ENCODE data around the gene PRMT7.

The PRMT7 gene

GRCh38 chr16:68396481-68396880 lies 85.7 kb downstream of the PRMT7 start:
- peak; percentile 30 for DNase-seq (ENCODE audit: low spot score)

DNA sequence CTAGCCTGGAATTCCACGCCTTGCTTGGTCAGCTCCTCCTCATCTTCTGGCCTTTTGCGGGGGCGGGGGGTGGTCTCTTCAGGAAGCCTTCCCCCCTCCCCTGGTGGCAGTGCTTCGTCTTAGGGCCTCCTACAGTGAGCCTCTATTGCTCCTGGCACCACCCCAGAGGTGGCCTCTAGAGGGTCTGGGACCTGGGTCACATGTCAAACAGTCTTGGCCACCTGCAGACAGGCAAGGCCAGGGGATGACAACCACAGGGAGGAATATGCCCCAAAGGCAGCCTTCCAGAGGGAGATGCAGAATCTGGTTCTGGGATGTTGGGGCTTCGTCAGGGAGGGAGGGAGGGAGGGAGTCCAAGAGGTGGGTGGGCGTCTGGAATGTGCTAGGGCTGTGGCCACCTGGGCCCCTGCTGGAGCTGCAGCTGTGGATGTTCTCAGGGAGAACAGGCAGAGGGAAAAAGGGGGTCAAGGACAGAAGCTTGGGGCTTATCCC lies 86.9 kb downstream of the PRMT7 start:
- DNase-seq (ENCODE audit: low spot score) = no peak

- no peak for DNase-seq (ENCODE audit: low spot score)
Measured at GRCh38 chr16:68399456-68399855, 88.6 kb downstream of the PRMT7 start.

DNA sequence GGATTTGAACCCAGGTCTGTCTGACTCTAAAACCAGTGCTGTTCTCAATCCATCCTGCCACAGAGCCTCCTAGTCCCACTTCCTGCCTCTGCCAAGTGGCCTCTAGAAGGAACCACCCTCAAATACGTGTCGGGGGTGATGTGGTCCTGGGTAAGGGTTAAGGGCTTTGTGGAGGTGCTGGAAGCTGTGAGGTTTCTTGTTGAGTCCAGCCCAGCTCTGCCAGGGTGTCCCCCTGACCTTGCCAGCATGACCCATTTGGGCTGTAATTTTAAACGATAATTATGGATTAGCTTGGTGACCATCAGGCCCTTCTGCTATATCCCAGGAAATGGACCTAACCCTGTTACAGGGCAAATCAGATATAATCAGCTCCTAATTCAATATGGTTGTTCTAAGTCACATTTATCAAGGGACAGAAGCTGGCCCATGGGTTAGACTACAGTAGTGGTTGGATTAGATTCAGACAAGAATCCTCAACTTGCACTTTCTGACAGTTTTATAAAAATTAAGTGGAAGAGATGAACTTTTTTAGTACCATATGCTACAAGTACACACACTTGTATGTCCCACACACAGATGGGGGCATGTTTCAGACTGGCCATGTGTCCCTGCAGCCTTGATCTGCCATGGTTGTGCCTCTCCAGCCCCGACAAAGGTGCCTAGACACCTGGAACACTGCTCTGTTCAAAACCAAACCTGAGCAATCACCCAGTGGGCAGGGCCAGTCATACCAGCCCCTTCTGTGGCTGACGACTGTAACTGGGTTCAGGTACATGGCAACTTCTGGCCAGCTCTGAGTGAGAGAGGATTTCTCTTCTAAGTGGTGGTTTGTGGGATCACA lies 89.5 kb downstream of the PRMT7 start:
- DNase-seq (ENCODE audit: low spot score) = peak; percentile 19

DNA sequence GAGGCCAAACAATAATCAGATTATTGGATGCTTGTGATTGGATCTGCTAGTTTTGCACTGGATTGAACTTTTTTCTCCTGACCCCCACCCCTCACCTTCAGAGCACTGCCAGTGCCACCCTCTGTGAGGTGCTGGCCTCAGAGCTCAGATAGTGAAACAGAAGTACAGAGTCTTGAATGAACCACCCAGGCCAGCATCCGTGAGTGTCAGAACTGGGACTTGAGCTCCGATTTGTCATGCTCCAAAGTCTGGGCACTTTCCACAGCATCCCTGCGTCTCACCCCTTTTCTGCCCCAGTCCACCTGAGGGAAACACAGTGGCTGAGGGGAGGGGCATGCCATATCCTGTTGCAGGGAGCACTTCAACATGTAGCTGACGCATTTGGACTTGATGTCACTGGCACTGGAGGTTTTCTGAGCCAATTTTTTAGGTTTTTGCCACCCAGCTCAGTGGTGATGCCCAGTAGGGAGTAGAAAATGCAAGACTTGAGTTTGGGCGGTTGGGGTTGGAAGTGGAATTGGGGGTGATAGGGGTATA lies 90.2 kb downstream of the PRMT7 start:
- DNase-seq (ENCODE audit: low spot score) = no peak

DNA sequence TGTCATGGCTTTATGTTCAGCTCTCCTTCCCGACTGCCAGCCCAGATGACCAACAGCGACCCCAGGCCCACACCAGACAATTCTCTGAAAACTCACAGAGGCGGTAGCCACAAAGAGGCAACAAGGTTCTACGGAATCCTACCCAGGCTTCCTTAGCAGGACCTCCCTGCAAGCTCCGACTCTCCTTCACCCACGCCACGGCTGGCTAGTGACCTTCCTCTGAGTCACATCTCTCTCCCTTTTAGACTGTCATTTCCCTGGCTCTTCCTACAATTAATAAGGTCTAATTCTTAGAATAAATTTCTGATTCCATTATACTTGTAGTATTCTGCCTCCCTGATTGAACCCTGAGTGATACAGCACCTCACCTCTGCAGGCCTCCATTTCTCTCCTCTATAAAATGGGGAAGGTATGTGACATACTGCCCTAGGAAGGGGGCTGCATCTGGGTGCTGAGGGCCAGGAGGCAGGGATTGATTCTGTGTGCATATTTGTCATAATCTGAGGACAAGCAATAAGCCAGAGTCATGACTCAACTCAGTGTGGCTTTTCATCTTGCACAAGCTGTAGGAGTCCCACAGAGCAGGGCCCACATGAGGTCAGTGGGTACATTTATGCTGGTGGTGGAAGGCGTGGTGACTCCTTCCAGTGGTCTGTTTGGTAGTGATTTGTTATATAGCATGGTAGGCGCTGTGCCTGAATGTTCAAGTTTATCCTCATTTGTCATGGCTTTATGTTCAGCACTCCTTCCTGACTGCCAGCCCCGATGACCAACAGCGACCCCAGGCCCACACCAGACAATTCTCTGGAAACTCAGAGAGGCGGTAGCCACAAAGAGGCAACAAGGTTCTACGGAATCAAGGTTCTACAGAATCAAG lies 91.3 kb downstream of the PRMT7 start:
- DNase-seq (ENCODE audit: low spot score) = no peak

- no peak for DNase-seq (ENCODE audit: low spot score)
Measured at GRCh38 chr16:68402748-68403040, 91.9 kb downstream of the PRMT7 start.

- DNase-seq (ENCODE audit: low spot score) = no peak
Measured at GRCh38 chr16:68403177-68403576, 92.4 kb downstream of the PRMT7 start.

- no peak for DNase-seq (ENCODE audit: low spot score)
Measured at GRCh38 chr16:68403704-68404103, 92.9 kb downstream of the PRMT7 start.

GRCh38 chr16:68404736-68405345 lies 94.0 kb downstream of the PRMT7 start:
- no peak for DNase-seq (ENCODE audit: low spot score)

DNA sequence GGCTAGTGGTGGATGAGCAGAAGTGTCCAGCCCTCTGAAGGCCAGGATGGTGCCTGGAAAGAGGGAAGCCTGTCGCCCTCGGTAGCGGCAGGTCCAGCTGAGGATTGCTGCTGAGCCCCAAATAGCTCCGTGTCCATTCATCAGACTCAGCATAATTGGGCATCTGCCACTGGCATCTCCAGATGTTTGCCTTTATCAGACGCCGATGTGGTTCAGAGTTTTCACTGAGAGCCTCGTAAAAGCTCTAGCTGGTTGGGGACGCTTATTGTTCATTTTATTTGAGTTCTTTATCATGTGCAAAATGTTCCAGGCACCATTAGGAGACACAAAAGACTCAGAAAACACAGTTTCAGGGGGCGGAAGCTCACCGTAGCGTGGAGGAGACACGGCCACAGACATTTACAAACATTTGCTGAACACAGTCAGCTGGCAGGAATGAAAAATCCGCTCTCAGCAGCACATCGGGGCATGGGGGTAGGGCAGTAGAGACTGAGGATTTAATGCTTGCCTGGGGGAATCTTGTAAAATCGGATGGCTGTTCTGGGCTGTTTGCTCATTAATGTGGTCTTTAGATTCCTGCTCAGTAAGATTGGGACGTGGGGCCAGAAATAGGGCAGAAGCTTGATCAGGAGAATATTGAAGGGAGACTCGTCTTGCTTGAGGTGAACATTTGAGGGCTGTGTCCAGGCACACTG lies 95.8 kb downstream of the PRMT7 start:
- DNase-seq (ENCODE audit: low spot score) = no peak

All from activated CD4-positive, alpha-beta T cell treated with anti-CD3 and anti-CD28 coated beads, Interleukin-2, Interleukin-4, amounts not matched to agents 100 ng/mL and 50 ng/mL, durations not matched to agents 16 hours and 8 hours (primary cell).